ENCODE measurements around the gene IDS.

The IDS gene

GRCh38 chrX:149456476-149457245, 48.4 kb downstream of the IDS start:
- no peak for DNase-seq

- DNase-seq = peak in 1 of 2 donors; percentile 0
Observed at GRCh38 chrX:149455934-149456333, 49.2 kb downstream of the IDS start.

DNA sequence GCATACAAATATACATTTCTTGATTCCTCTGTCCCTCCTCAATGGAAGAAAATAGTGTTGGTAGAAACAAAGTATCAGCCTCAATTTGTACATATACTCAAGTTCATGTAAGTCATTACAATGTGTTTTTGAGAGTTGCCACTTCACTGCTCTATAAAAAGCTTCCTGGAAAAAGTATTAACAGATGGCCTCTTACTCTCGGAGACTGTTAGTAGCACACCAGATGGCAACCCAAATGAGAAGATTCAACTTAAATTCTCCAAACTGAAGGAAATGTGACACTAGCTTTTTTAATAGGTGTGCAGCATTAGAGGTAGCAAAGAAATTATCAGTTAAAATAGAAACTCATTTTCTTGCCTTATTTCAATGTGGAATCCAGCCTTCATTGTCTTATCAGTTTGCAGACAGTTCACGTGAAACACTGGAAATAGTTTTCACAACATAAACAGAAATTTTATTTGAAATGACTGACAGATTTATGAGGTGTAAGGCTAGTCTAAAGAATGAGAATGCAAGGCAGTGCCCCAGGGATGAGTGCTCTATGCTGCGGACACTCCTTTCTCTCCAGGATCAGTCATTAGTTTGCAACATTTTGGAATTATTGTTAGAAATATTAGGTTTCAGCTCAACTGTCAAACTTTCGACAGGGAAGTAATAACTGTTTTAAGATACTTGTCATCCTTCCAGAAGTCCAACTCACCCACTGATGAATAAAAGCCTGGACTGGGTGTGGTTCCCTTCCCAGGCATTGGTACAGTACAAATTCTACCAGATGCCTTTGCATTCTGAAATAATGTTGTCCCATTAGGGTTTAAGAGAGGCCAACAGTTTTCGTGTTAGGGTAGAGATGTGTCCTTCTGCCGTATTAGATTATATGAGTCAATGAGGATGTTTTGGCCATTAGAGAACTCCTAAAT, 50.9 kb downstream of the IDS start:
- no peak for DNase-seq

GRCh38 chrX:149453030-149453429, 52.1 kb downstream of the IDS start:
- DNase-seq = peak in 1 of 2 donors; percentile 18

GRCh38 chrX:149433451-149433850, 71.7 kb downstream of the IDS start:
- no peak for DNase-seq

DNA sequence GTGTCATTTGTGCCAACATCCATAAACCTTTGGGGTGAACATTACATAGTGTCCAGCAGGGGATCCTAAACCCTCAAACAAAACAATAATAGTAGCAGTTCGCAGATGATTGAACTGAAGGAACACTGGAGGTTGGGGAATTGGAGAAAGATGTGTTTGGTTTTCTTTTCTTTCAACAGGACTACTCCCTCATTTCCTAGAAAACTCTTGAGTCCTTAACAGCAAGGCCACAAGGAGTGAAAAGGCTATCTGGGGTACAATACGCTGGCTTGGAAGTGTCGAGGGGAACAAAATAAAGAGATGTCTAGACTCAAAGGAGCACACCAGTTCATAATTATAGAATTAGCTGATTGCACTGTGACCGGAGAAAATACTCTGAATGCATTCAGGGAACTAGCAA, 72.1 kb downstream of the IDS start:
- DNase-seq = no peak
